Naive B cell (primary cell): ENCODE measurements around the gene HTT-AS. TPM values are rescaled to one million over a fixed set of nuclear protein-coding genes. Genes with fewer than 3 reads are reported as not detected.
"Not testable (repeated sequence)": the region's sequence is repeated elsewhere in the genome, so short reads cannot be mapped to it uniquely, and the experiment has no call there.

Source experiments
- ATAC-seq, 2 donors: fragments of 150-1000 bp; cut with Tn5 transposase; 2 replicates each; pipeline ENCODE4 v1.10.0; 2021; ENCODE audit warnings: low read depth in 2 of 2, mild to moderate bottlenecking in 2 of 2, moderate library complexity in 2 of 2
- DNase-seq: peaks from one replicate; pipeline ENCODE4 v3.0.0; 2022
- H3K27ac Mint-ChIP-seq, 6 donors: one replicate each; pipeline ENCODE4 v1.8.0; 2020 to 2022; ENCODE audit warnings: mild to moderate bottlenecking in 6 of 6, mixed read lengths in 6 of 6, moderate library complexity in 5 of 6, inconsistent platforms in 2 of 6
- H3K27me3 Mint-ChIP-seq, 3 donors: one replicate each; pipeline ENCODE4 v1.8.0; 2021 to 2022; ENCODE audit warnings: mixed read lengths in 3 of 3, mild to moderate bottlenecking in 1 of 3
- H3K36me3 Mint-ChIP-seq, 2 donors: one replicate each; pipeline ENCODE4 v1.8.0; 2020 to 2022; ENCODE audit warnings: mixed read lengths in 2 of 2, inconsistent platforms in 1 of 2, mild to moderate bottlenecking in 1 of 2
- H3K4me1 Mint-ChIP-seq, 3 donors: one replicate each; pipeline ENCODE4 v1.8.0; 2020 to 2022; ENCODE audit warnings: mixed read lengths in 3 of 3, inconsistent platforms in 1 of 3, mild to moderate bottlenecking in 1 of 3, moderate library complexity in 1 of 3
- H3K4me3 Mint-ChIP-seq, 8 donors: one replicate each; pipeline ENCODE4 v1.8.0; 2020 to 2022; ENCODE audit warnings: mild to moderate bottlenecking in 8 of 8, mixed read lengths in 8 of 8, moderate library complexity in 8 of 8, inconsistent platforms in 2 of 8
- H3K9me3 Mint-ChIP-seq, 7 donors: one replicate each; pipeline ENCODE4 v1.8.0; 2020 to 2022; ENCODE audit warnings: mixed read lengths in 7 of 7, mild to moderate bottlenecking in 5 of 7, inconsistent platforms in 2 of 7, moderate library complexity in 1 of 7
- polyA plus RNA-seq, 6 donors: library from polyadenylated mRNA; unstranded; fragments of 300-500 nt; fragmentation: Illumina TruSeq; gene quantifications; one replicate each; pipeline ENCODE4 v1.2.3, GENCODE V29; 2021; ENCODE audit warnings: low read depth in 6 of 6

Gene HTT-AS
- polyA plus RNA-seq, 6 donors from 2014 or later: not detected

DNA sequence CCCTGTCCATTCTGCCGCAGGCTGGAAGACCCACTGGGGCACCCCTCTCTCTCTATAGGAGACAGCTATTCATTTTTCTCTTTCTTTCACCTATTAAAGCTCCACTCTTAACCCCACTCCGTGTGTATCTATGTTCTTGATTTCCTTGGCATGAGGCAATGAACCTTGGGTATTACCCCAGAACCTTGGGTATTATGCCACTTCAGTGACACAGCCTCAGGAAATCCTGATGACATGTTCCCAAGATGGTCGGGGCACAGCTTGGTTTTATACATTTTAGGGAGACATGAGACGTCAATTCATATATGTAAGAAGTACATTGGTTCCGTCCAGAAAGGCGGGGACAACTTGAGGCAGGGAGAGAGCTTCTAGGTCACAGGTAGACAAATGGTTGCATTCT, 13.4 kb downstream of the HTT-AS start:
- peak overlapping the region in 1 of 6 donors; percentile 54 for H3K27ac Mint-ChIP-seq
- peaks cover 0 to 8% (median 0%) of the 10 kb centered on the region in 7 donors for H3K9me3 Mint-ChIP-seq
- no peaks in the 10 kb centered on the region for H3K27me3 Mint-ChIP-seq
- DNase-seq (no peak), ATAC-seq (no peak)
- H3K4me3 Mint-ChIP-seq: no peak overlapping the region
- H3K4me1 Mint-ChIP-seq: peaks cover 23 to 28% (median 27%) of the 10 kb centered on the region in 3 donors
- peaks cover 6 to 10% of the 10 kb centered on the region in 2 donors for H3K36me3 Mint-ChIP-seq

DNA sequence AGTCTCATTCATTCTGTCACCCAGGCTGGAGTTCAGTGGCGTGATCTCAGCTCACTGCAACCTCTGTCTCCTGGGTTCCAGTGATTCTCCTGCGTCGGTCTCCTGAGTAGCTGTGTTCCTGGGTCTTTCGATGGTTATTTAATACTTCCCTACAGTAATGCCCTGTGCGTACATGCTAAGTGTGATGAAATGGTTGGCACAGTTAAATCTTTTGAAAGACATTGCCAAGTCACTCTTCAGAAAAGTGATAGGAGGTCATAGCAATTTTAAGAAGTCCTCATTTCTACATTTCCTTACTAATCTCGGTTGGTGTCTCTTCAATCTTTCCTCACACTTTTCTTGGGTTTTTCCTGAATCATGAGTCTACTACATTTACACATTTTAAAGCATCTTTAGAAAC, 14.4 kb downstream of the HTT-AS start:
- Mint-ChIP-seq H3K4me1 (peaks cover 23 to 28% (median 27%) of the 10 kb centered on the region in 3 donors), H3K36me3 (peaks cover 5 to 17% of the 10 kb centered on the region in 2 donors), H3K4me3 (peak overlapping the region in 4 of 8 donors; percentile 33 to 44 (median 40)), H3K9me3 (peaks cover 0 to 15% (median 4%) of the 10 kb centered on the region in 7 donors), H3K27me3 (no peaks in the 10 kb centered on the region), H3K27ac (peak overlapping the region in 5 of 6 donors; percentile 54 to 95 (median 89))
- DNase-seq (no peak), ATAC-seq (no peak)

DNA sequence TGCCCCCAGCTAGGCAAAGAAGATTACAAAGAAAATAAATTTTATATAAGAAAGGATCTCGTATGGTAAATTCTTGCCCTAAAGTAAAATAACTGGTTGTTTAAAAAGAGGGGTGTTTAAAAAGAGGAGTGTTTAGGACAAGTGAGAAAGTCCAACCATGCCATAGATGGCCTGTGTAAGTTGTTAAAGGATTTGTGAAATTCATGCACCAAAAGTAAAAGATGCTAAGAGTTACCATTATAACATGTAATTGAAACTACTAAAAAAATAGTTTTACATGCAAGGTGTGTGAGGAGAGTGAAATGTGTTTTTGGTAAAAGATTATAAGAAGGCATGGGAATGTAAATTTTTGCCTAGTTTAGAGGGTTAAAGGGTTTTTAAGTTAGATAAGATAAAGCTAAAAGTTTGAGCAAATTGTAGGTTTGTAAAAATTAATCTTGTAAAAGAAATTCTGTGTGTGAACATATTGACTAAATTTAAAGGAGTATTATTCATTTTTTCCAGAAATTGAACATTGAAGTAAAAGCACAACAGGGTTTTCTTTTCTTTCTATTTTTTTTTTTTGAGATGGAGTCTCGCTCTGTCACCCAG, 20.1 kb downstream of the HTT-AS start:
- H3K27ac Mint-ChIP-seq: no peak overlapping the region
- ATAC-seq (no peak), DNase-seq (no peak)
- H3K27me3 Mint-ChIP-seq: no peaks in the 10 kb centered on the region
- peaks cover 12 to 17% (median 14%) of the 10 kb centered on the region in 3 donors for H3K4me1 Mint-ChIP-seq
- no peak overlapping the region for H3K4me3 Mint-ChIP-seq
- H3K36me3 Mint-ChIP-seq: peaks cover 12 to 17% of the 10 kb centered on the region in 2 donors
- peaks cover 0 to 19% (median 7%) of the 10 kb centered on the region in 7 donors for H3K9me3 Mint-ChIP-seq

DNA sequence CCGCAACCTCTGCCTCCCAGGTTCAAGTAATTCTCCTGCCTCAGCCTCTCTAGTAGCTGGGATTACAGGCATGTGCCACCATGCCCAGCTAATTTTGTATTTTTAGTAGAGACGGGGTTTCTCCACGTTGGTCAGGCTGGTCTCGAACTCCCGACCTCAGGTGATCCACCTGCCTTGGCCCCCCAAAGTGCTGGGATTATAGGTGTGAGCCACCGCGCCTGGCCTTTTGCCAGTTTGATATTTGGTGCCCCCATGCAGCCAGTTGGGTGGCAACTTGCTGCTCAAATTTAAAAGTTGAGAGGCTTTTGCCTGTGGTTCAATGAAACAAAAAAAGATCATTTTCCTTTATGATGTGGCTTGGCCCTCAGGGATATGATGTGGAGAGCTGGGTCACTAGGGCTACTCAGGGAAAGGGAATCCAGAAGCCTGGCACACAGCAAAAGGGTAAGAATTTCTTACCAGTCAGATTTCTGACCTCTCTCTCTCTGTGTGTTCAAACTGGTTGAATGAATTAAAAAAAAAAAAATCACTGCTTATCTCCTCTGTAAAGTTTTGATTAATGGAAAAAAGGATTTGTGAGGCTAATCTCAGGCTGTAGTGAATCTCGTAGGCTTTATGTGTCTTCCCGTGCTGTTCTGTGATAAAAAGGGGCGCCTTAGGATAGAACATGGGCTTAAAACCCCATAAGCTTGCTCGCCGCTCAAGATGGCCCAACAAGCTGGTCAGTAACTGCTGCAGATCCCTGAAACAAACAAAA, 23.0 kb downstream of the HTT-AS start:
- peaks cover 11 to 23% (median 23%) of the 10 kb centered on the region in 3 donors for H3K4me1 Mint-ChIP-seq
- not testable (repeated sequence) for DNase-seq, H3K4me3 Mint-ChIP-seq, H3K27me3 Mint-ChIP-seq, ATAC-seq
- peaks cover 0 to 15% (median 7%) of the 10 kb centered on the region in 7 donors for H3K9me3 Mint-ChIP-seq
- H3K27ac Mint-ChIP-seq: peak overlapping the region in 1 of 6 donors; percentile 60
- peaks cover 12 to 17% of the 10 kb centered on the region in 2 donors for H3K36me3 Mint-ChIP-seq

DNA sequence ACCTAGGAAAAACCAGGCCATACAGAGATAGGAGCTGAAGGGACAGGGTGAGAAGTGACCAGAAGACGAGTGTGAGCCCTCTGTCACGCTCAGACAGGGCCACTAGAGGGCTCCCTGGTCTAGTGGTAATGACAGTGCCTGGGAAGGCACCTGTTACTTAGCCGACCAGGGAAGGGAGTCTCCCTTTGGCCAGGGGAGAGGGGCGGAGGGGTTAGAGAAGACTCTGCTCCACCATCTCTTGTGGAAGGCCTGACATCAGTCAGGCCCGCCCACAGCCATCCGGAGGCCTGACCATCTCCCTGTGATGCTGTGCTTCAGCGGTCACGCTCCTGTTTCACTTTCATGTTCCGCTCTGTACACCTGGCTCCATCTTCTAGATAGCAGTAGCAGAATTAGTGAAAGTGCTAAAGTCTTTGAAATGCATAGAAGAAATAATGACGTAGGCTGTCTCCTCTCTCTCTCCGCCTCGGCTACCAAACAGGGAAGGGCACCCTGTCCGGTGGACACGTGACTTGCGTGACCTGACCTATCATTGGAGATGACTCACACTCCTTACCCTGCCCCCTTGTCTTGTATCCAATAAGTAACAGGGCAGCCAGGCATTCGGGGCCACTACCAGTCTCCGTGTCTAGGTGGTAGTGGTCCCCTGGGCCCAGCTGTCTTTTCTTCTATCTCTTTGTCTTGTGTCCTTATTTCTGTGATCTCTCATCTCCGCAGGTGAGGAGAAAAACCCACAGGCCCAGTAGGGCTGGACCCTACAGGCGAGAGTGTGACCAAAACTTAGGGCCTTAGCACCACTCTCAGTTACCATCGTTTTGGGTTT, 26.7 kb downstream of the HTT-AS start:
- peak; percentile 84 for ATAC-seq
- peak overlapping the region; percentile 97 to 100 (median 99) for H3K27ac Mint-ChIP-seq
- no peaks in the 10 kb centered on the region for H3K27me3 Mint-ChIP-seq
- H3K36me3 Mint-ChIP-seq: peaks cover 0 to 7% of the 10 kb centered on the region in 2 donors
- peak; percentile 92 for DNase-seq
- H3K4me1 Mint-ChIP-seq: peaks cover 36 to 54% (median 50%) of the 10 kb centered on the region in 3 donors
- peaks cover 0 to 8% (median 0%) of the 10 kb centered on the region in 7 donors for H3K9me3 Mint-ChIP-seq
- peak overlapping the region; percentile 32 to 89 (median 58) for H3K4me3 Mint-ChIP-seq

DNA sequence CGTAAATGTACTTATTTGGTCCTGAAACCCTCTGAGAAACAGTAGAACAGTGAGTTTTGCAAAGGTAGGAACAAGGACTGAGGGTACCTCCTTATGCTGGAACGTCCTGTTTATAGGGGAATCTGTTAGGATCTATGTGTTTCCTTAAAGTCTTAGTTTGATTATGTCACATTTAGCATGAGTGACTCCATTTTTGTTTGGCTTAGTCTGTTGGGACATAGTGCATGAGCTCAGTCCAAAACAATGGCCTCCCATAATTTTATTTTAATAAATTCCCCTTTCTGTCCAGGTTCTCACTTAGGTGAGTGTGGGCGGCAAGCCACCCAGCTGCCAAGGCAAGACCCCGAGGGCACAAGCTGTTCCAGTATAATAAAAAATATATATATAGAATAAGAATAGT, 27.7 kb downstream of the HTT-AS start:
- DNase-seq (no peak), ATAC-seq (no peak)
- Mint-ChIP-seq H3K4me1 (peaks cover 46 to 64% (median 57%) of the 10 kb centered on the region in 3 donors), H3K27me3 (no peaks in the 10 kb centered on the region), H3K9me3 (peaks cover 0 to 8% (median 0%) of the 10 kb centered on the region in 7 donors), H3K27ac (peak overlapping the region; percentile 97 to 100 (median 100)), H3K36me3 (peaks cover 0 to 7% of the 10 kb centered on the region in 2 donors), H3K4me3 (peak overlapping the region in 6 of 8 donors; percentile 15 to 89 (median 55))

DNA sequence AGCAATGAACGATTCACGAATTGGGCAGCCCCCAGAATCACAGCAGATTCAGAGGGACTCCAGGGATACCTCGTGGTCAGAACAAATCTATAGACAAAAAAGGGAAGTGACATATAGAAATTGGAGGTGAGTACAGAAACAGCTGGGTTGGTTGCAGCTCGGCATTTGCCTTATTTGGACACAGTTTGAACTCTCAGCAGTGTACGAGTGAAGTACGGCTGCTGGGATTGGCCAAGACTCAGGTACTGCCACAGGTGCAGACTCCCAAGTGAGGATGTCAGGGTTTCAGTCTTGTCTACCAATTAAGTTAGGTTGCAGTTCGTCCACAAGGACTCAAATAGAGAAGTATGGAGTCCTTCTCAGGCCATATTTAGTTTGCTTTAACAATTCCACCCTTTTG, 28.2 kb downstream of the HTT-AS start:
- DNase-seq (peak; percentile 54), ATAC-seq (peak; percentile 6 to 16)
- H3K36me3 Mint-ChIP-seq: peaks cover 0 to 7% of the 10 kb centered on the region in 2 donors
- H3K4me3 Mint-ChIP-seq: peak overlapping the region in 6 of 8 donors; percentile 41 to 86 (median 72)
- peaks cover 49 to 64% (median 59%) of the 10 kb centered on the region in 3 donors for H3K4me1 Mint-ChIP-seq
- no peaks in the 10 kb centered on the region for H3K27me3 Mint-ChIP-seq
- H3K27ac Mint-ChIP-seq: peak overlapping the region; percentile 97 to 100 (median 100)
- peaks cover 0 to 8% (median 0%) of the 10 kb centered on the region in 7 donors for H3K9me3 Mint-ChIP-seq

DNA sequence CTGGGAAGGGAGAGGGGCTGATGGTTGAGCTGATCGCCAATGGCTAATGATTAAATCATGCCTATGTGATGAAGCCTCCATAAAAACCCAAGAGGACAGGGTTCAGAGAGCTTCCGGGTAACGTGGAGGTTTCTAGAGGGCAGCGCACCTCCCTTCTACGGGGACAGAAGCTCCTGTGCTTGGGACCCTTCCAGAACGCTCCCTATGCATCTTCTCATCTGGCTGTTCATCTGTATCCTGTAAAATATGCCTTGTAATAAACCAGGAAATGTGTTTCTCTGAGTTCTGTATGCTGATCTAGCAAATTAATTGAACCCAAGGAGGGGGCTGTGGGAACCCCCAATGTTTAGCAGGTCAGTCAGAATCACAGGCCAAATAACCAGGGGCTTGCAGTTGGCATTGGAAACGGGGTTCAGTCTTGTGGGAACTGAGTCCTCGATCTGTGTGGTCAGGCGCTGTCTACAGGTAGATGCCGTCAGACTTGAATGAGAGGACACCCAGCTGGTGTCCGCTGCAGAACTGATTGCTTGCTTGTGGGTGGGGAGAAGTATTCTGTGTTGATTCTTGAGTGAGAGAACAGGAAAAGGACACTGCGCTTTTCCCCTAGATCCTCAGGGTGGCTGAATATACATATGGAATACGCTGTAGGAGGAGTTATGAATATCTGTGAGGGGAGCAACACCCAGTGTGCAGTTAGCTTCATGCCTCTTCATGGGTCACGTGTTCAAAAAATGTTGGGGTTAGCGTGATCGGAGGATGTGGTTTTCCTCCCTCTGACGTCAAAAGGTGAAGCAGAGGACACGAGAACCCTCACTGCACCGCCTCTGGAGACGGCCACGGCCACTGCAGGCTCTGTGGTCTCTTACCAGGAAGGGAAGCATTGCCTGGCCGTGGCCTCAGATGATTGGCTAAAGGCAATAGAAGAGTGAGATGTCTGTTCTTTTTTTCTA, 29.2 kb downstream of the HTT-AS start:
- Mint-ChIP-seq H3K9me3 (peaks cover 0 to 8% (median 0%) of the 10 kb centered on the region in 7 donors), H3K4me3 (peak overlapping the region; percentile 41 to 90 (median 80)), H3K27me3 (no peaks in the 10 kb centered on the region), H3K27ac (peak overlapping the region; percentile 97 to 100 (median 100)), H3K36me3 (peaks cover 0 to 7% of the 10 kb centered on the region in 2 donors), H3K4me1 (peaks cover 56 to 69% (median 68%) of the 10 kb centered on the region in 3 donors)
- ATAC-seq (peak; percentile 50 to 56), DNase-seq (peak; percentile 86)

DNA sequence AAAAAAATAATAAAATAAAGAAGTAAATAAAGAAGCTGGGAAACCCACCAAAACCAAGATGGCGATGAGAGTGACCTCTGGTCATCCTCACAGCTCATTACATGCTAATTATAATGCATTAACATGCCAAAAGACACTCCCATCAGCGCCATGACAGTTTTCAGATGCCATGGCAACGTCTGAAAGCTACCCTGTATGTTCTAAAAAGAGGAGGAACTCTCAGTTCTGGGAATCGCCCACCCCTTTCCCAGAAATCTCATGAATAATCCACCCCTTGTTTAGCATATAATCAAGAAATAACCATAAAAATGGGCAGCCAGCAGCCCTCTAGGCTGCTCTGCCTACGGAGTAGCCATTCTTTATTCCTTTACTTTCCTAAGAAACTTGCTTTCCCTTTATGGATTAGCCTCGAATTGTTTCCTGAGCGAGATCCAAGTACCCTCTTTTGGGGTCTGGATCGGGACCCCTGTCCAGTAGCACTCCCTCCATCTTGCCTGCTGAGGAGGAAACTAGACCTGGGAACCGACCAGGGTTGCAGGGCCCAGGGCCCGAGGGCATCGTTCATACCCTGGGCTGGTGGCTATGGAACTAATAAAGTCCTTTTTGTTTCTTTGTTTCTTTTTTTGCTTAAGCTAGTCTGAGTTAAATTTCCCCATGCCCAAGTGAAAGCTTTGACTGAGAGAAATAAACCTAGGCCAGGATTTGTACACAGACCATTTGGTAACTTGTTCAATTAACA, 30.9 kb downstream of the HTT-AS start:
- Mint-ChIP-seq H3K9me3 (peaks cover 0 to 8% (median 0%) of the 10 kb centered on the region in 7 donors), H3K4me3 (peak overlapping the region; percentile 41 to 99 (median 76)), H3K27me3 (no peaks in the 10 kb centered on the region), H3K27ac (peak overlapping the region; percentile 36 to 100 (median 88)), H3K36me3 (peaks cover 0 to 7% of the 10 kb centered on the region in 2 donors), H3K4me1 (peaks cover 59 to 77% (median 70%) of the 10 kb centered on the region in 3 donors)
- DNase-seq (no peak), ATAC-seq (no peak)

DNA sequence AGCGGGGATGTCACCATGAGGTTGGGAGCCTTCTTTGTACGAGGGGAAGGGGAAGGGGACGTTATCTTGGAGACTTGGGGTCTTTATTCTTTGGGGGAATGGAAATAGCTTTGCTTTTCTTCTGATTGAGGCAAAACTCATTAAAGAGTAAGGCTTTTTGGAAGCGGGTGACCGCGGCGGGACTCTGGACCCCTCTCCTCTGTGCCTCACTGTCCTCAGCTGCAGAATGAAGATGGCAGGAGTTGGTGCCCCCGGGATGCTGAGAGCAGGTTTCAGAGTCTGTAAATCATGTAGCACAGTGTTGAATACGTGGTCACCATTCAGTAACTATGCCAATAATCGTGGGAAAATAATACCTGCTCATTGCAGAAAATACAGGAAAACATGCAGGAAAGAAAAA, 32.1 kb downstream of the HTT-AS start:
- ATAC-seq (no peak), DNase-seq (no peak)
- Mint-ChIP-seq H3K27ac (peak overlapping the region; percentile 93 to 99 (median 97)), H3K4me3 (peak overlapping the region; percentile 92 to 99 (median 95)), H3K36me3 (peaks cover 0 to 7% of the 10 kb centered on the region in 2 donors), H3K4me1 (peaks cover 62 to 77% (median 71%) of the 10 kb centered on the region in 3 donors), H3K9me3 (peaks cover 0 to 8% (median 0%) of the 10 kb centered on the region in 7 donors), H3K27me3 (no peaks in the 10 kb centered on the region)
